Measurements from ENCODE around the gene PCSK5. TPM values are rescaled to one million over a fixed set of nuclear protein-coding genes. Genes with fewer than 3 reads are reported as not detected.

PCSK5 gene
- polyA plus RNA-seq, 1 donor from 2014 or later = 1.7 TPM

DNA sequence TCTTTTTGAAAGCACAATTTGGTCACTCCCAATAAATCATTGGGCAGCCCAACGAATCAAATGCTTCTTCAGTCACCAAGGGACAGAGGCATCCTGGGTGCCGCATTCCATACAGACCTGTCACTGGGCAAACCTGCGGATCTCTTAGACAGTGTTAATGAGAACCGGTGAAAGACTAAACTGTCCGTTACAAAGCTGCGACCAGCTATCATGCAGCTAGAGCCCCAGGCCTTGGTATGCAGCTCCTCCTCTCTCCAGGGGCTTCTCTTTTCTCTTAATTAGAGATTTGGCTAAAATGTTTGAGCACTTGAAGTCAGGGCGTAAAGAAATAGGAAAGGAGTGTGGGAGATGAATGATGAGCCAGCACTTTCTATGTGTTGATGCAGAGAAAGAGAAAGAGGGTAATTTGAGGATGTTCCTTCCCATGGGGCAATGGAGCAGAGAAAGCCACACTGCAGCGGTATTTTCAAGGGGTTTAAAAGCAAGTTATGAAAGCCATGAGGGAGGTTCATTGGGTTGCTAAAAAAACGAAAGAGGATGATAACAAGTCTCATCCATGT lies 328.5 kb downstream of the PCSK5 start:
- H3K27me3 ChIP-seq (ENCODE audit: insufficient read depth, low read depth, low read length) = no peaks in the 10 kb centered on the region
- no peak overlapping the region for H3K4me2 ChIP-seq (ENCODE audit: low read length)
- TF ChIP-seq CTCF (IDR thresholded peaks at IDR 0.05; ENCODE audit: poor library complexity, severe bottlenecking) (no peak), TAF1 (IDR thresholded peaks at IDR 0.05; ENCODE audit: low read depth) (no peak)
- no peak overlapping the region for H3K4me3 ChIP-seq (ENCODE audit: low read length)
- H3K27ac ChIP-seq (ENCODE audit: low read length) = no peak overlapping the region
- H3K9me3 ChIP-seq (ENCODE audit: low read length) = no peaks in the 10 kb centered on the region
- H2AFZ ChIP-seq (ENCODE audit: low read depth, low read length) = no peak overlapping the region
- no peaks in the 10 kb centered on the region for H3F3A ChIP-seq (ENCODE audit: insufficient read depth, low read length, poor library complexity, severe bottlenecking)
- H3K79me2 ChIP-seq (replicated peaks; ENCODE audit: insufficient read depth, low read length) = no peaks in the 10 kb centered on the region
- no peaks in the 10 kb centered on the region for H4K20me1 ChIP-seq (ENCODE audit: insufficient read depth)
- H3K9me2 ChIP-seq (ENCODE audit: insufficient read depth, low read length) = no peaks in the 10 kb centered on the region
- H3K36me3 ChIP-seq (ENCODE audit: insufficient read depth, low read length) = no peaks in the 10 kb centered on the region
- no peak overlapping the region for H3K9ac ChIP-seq (ENCODE audit: low read length)

DNA sequence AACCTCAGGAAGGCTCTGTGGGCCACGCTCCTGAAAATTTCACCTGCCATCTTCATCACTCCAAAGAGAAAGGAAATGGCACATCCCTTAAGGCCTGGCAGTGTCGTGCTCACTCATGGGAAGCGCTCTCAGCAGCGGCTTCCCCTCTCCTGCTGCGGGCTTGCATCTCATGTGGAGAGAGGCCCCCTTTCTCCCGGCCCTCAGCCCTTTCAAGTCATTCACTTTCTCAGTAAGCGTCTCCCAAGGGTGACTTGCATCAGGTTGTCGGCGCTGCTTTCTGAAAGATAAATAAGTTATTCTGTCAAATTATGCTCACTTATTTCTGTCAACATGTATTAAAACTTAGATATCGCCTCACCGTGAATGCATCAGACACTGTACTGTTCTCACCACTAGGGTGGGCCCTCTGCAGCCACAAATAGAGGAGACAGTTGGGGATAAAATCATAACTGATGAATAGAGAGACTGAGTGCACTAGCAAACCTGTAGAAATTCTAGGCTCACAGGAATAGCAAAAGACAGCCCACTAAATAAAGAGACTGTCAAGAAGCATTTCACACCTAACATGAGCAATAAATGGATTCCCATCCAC lies 329.2 kb downstream of the PCSK5 start:
- no peak overlapping the region for H3K27ac ChIP-seq (ENCODE audit: low read length)
- H3K79me2 ChIP-seq (replicated peaks; ENCODE audit: insufficient read depth, low read length) = no peaks in the 10 kb centered on the region
- H4K20me1 ChIP-seq (ENCODE audit: insufficient read depth) = no peaks in the 10 kb centered on the region
- no peaks in the 10 kb centered on the region for H3F3A ChIP-seq (ENCODE audit: insufficient read depth, low read length, poor library complexity, severe bottlenecking)
- H3K4me3 ChIP-seq (ENCODE audit: low read length) = no peak overlapping the region
- H3K27me3 ChIP-seq (ENCODE audit: insufficient read depth, low read depth, low read length) = no peaks in the 10 kb centered on the region
- TF ChIP-seq SMC3 (conservative IDR thresholded peaks at IDR 0.05; ENCODE audit: poor library complexity) = peak; percentile 66
- TF ChIP-seq, protein P1, sequence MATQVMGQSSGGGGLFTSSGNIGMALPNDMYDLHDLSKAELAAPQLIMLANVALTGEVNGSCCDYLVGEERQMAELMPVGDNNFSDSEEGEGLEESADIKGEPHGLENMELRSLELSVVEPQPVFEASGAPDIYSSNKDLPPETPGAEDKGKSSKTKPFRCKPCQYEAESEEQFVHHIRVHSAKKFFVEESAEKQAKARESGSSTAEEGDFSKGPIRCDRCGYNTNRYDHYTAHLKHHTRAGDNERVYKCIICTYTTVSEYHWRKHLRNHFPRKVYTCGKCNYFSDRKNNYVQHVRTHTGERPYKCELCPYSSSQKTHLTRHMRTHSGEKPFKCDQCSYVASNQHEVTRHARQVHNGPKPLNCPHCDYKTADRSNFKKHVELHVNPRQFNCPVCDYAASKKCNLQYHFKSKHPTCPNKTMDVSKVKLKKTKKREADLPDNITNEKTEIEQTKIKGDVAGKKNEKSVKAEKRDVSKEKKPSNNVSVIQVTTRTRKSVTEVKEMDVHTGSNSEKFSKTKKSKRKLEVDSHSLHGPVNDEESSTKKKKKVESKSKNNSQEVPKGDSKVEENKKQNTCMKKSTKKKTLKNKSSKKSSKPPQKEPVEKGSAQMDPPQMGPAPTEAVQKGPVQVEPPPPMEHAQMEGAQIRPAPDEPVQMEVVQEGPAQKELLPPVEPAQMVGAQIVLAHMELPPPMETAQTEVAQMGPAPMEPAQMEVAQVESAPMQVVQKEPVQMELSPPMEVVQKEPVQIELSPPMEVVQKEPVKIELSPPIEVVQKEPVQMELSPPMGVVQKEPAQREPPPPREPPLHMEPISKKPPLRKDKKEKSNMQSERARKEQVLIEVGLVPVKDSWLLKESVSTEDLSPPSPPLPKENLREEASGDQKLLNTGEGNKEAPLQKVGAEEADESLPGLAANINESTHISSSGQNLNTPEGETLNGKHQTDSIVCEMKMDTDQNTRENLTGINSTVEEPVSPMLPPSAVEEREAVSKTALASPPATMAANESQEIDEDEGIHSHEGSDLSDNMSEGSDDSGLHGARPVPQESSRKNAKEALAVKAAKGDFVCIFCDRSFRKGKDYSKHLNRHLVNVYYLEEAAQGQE (IDR thresholded peaks at IDR 0.05; ENCODE audit: borderline replicate concordance) = no peak
- TF ChIP-seq TAF1 (IDR thresholded peaks at IDR 0.05; ENCODE audit: low read depth) = no peak
- TF ChIP-seq CTCF (IDR thresholded peaks at IDR 0.05; ENCODE audit: poor library complexity, severe bottlenecking) = peak; percentile 78
- peak; percentile 69 for TF ChIP-seq RAD21 (conservative IDR thresholded peaks at IDR 0.05)
- TF ChIP-seq EP300 (conservative IDR thresholded peaks at IDR 0.05; ENCODE audit: poor library complexity, severe bottlenecking) = peak; percentile 72
- peak; percentile 81 for TF ChIP-seq POLR2AphosphoS5 (IDR thresholded peaks at IDR 0.05)
- peak; percentile 14 for TF ChIP-seq MXI1 (conservative IDR thresholded peaks at IDR 0.05; ENCODE audit: poor library complexity, severe bottlenecking)
- TF ChIP-seq EZH2 (IDR thresholded peaks at IDR 0.05; ENCODE audit: borderline replicate concordance, insufficient read depth, low read length, poor library complexity, severe bottlenecking) = no peak
- H2AFZ ChIP-seq (ENCODE audit: low read depth, low read length) = no peak overlapping the region
- H3K9me3 ChIP-seq (ENCODE audit: low read length) = no peaks in the 10 kb centered on the region
- H3K9me2 ChIP-seq (ENCODE audit: insufficient read depth, low read length) = no peaks in the 10 kb centered on the region
- H3K9ac ChIP-seq (ENCODE audit: low read length) = no peak overlapping the region
- no peak overlapping the region for H3K4me2 ChIP-seq (ENCODE audit: low read length)
- H3K36me3 ChIP-seq (ENCODE audit: insufficient read depth, low read length) = no peaks in the 10 kb centered on the region

Data from neural cell (in vitro differentiated cells).